Kidney (tissue), 14 donors: ENCODE measurements around the gene LRRC32. TPM values are rescaled to one million over a fixed set of nuclear protein-coding genes. Genes with fewer than 3 reads are reported as not detected.

ENCODE experiments used
- DNase-seq, 5 donors: peaks; one replicate each; pipeline ENCODE4 v3.0.0-alpha.2; 2013 to 2020
- FAIRE-seq: peaks from 2 replicates; lab custom pipeline; 2012; peaks lifted over from hg19 to GRCh38; lab: Jason Lieb, UNC
- H3K27ac ChIP-seq, 2 donors: one replicate each; pipeline ENCODE4 v1.7.0; 2013; ENCODE audit warnings: low read depth in 2 of 2, low read length in 2 of 2, inconsistent platforms in 1 of 2
- H3K27me3 ChIP-seq: one replicate; pipeline ENCODE4 v1.7.1; 2013; ENCODE audit warnings: low read length, inconsistent platforms; ENCODE audit not compliant: control insufficient read depth, insufficient read depth
- H3K36me3 ChIP-seq, 3 donors: one replicate each; pipeline versions ENCODE4 v1.7.0 to v1.7.1; 2013; ENCODE audit warnings: low read length in 3 of 3, control low read depth in 1 of 3, inconsistent platforms in 1 of 3; ENCODE audit not compliant: insufficient read depth in 3 of 3, control insufficient read depth in 2 of 3
- H3K4me1 ChIP-seq, 3 donors: one replicate each; pipeline versions ENCODE4 v1.7.0 to v1.7.1; 2013; ENCODE audit warnings: low read length in 3 of 3, inconsistent platforms in 1 of 3, low read depth in 1 of 3; ENCODE audit not compliant: control insufficient read depth in 2 of 3, insufficient read depth in 2 of 3
- H3K4me3 ChIP-seq, 3 donors: one replicate each; pipeline versions ENCODE4 v1.7.0 to v1.8.1; 2013; ENCODE audit warnings: low read length in 3 of 3, control low read depth in 1 of 3, inconsistent platforms in 1 of 3
- H3K9ac ChIP-seq, 3 donors: one replicate each; pipeline versions ENCODE4 v1.7.0 to v1.7.1; 2013; ENCODE audit warnings: low read length in 3 of 3, control low read depth in 1 of 3, inconsistent platforms in 1 of 3
- H3K9me3 ChIP-seq, 3 donors: one replicate each; pipeline versions ENCODE4 v1.7.0 to v1.7.1; 2013; ENCODE audit warnings: low read length in 3 of 3, control low read depth in 1 of 3, inconsistent platforms in 1 of 3; ENCODE audit not compliant: control insufficient read depth in 2 of 3, insufficient read depth in 1 of 3
- intact Hi-C: fragments of 100-400 bp; cut with DNase I; formaldehyde crosslinking; loops from one replicate; pipeline ENCODE4 v1.11.1; 2022
- polyA plus RNA-seq: library from polyadenylated mRNA; stranded (reverse); fragments of 350-450 nt; fragmentation: Illumina TruSeq; extraction: RNeasy Lipid Tissue Mini Kit (QIAGEN cat#74804); gene quantifications from one replicate; pipeline ENCODE4 v1.2.3, GENCODE V29; 2014; ENCODE audit warnings: low read depth, low replicate concordance; ENCODE audit not compliant: insufficient read depth
- total RNA-seq: library from RNA; stranded (reverse); fragmentation: NEBNext Ultra II Directional; extraction: Animal tissue kit (Norgen Biotek cat#: 25700); gene quantifications from one replicate; pipeline ENCODE4 v1.2.1, GENCODE V29; 2021
- TF ChIP-seq, protein P1 (sequence below): IDR thresholded peaks from 3 replicates; pipeline ENCODE4 v1.5.1; 2012; ENCODE audit warnings: mild to moderate bottlenecking, moderate library complexity, borderline replicate concordance; ENCODE audit not compliant: insufficient read depth; ENCODE audit errors: extremely low read depth
- donor health status: control.
- donor health status: control.
- donor health status: control.
- donor health status: control.
- donor health status: control.
- donor health status: DM: yes; HTN: yes; CAD: no.
- donor health status: Normal renal cell carcinoma (clear cell type).

Gene LRRC32
- total and polyA plus RNA-seq, 2 donors from 2014 or later, result 105 to 136 TPM

DNA sequence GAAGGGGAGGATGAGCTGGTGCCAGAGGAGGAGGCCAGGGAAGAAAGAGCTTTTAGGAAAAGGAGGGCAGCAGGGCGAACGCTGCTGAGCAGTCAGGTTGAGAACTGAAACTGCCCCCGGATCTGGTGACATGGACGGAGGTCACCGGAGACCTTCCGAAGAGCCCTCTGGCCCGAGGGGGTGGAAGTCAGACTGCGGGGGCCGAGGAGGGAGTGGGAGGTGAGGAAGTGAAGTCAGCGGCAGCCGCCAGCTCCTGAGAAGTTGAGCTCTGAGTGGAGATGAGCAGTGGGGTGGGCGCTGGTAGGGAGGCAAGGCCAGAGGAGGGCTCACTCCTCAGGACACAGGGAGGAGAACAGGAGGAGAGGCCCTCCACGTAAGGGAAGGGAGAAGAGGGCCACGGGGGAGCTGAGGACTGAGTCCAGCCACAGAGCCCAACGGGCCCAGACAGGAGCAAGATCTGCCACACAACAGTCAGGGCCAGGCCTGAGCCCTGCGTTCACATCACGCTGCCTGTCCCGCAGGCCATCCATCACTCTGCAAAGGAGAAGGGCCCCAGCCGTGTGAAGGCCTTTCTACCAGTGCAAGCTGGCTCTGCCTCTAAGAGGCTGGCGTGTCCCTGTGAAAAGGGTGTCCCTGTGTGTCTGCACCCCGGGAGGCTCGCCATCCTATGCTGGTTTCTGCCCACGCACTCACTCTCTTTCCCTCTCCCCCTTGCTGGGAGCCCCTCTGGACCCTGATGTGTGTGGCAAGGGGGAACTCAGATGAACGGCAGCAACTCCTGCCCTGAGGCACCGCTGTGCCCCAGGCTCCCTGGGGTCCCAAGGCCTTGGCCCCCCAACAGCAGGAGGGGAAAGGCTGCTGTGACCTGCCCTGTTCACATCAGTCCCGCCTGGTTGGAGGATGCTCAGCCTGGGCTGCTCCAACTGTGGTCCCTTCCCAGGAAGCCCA lies 19.0 kb upstream of the LRRC32 start:
- no peaks in the 10 kb centered on the region for H3K9me3 ChIP-seq
- intact Hi-C loops, result no loop called here
- no peaks in the 10 kb centered on the region for H3K27me3 ChIP-seq
- H3K4me1 ChIP-seq, result no peaks in the 10 kb centered on the region
- DNase-seq, result peak in 4 of 5 donors; percentile 58 to 77 (median 72)
- H3K27ac ChIP-seq, result no peak overlapping the region
- H3K36me3 ChIP-seq, result no peaks in the 10 kb centered on the region
- no peak overlapping the region for H3K9ac ChIP-seq
- FAIRE-seq, result no peak
- H3K4me3 ChIP-seq, result no peak overlapping the region
- TF ChIP-seq, protein P1, sequence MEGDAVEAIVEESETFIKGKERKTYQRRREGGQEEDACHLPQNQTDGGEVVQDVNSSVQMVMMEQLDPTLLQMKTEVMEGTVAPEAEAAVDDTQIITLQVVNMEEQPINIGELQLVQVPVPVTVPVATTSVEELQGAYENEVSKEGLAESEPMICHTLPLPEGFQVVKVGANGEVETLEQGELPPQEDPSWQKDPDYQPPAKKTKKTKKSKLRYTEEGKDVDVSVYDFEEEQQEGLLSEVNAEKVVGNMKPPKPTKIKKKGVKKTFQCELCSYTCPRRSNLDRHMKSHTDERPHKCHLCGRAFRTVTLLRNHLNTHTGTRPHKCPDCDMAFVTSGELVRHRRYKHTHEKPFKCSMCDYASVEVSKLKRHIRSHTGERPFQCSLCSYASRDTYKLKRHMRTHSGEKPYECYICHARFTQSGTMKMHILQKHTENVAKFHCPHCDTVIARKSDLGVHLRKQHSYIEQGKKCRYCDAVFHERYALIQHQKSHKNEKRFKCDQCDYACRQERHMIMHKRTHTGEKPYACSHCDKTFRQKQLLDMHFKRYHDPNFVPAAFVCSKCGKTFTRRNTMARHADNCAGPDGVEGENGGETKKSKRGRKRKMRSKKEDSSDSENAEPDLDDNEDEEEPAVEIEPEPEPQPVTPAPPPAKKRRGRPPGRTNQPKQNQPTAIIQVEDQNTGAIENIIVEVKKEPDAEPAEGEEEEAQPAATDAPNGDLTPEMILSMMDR, result no peak

DNA sequence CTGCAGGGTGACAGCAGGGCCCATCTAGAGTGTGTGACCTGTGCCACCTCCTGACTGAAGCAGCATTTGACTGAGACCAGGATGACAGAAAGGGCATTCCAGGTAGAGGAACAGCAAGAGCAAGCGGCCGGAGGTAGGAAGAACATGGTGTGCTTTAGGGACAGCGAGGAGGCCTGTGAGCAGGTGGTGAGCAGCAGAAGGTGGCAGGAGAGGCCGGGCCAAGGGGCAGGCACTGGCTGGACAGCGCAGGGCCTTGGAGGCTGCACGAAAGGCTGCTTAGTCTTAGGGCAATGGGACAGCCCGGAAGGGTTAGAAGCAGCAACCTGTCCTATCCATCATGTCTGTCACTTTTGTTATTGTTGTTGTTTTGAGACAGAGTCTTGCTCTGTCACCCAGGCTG lies 17.6 kb upstream of the LRRC32 start:
- no peaks in the 10 kb centered on the region for H3K4me1 ChIP-seq
- H3K9ac ChIP-seq, result no peak overlapping the region
- H3K9me3 ChIP-seq, result no peaks in the 10 kb centered on the region
- H3K4me3 ChIP-seq, result no peak overlapping the region
- no peak for DNase-seq
- TF ChIP-seq, protein P1, result no peak
- no peak for FAIRE-seq
- intact Hi-C loops, result no loop called here
- no peak overlapping the region for H3K27ac ChIP-seq
- H3K36me3 ChIP-seq, result no peaks in the 10 kb centered on the region
- no peaks in the 10 kb centered on the region for H3K27me3 ChIP-seq

DNA sequence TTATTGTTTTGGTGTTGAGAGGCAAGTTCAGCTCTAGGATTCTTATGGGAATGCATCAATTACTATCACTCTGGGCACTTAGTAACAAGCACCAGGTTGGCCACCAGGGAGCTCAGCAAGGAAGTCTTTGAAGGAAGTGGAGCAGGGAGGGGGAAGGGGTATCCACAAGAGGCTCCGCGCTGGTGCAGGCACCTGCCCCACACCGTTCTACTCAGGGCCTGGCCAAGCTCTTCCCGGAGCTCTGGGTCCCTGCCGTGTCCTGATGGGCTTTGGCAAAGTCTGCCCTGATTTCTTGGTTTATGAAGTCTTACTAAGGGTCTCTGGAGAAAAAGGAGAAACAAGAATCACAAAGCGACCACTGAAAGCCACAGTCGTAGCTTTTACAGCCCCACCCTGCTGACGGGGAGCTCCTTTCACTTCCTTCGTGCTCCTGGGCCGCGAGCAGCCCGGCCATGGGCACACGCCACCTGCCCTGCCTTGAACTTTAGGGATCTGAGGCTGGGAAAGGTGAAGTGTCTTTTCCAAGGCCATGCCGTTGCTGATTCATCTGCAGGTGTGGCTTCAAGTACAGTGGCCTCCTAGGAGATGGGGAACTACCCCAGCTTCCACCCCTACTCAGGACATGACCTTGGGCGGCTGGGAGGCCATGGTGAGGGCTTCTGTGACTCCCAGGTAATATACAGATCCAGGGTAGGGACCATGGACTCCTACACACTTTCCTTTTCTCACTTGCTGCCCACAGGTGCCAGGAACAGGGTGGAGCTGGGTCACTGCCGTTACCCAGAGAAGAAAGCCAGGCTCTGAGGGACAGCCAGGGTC lies 15.9 kb upstream of the LRRC32 start:
- Histone ChIP-seq H3K4me3 (no peak overlapping the region), H3K27ac (no peak overlapping the region), H3K9me3 (no peaks in the 10 kb centered on the region), H3K9ac (no peak overlapping the region), H3K36me3 (no peaks in the 10 kb centered on the region), H3K4me1 (no peaks in the 10 kb centered on the region), H3K27me3 (no peaks in the 10 kb centered on the region)
- DNase-seq, result no peak
- intact Hi-C loops, result no loop called here
- FAIRE-seq, result no peak
- TF ChIP-seq, protein P1, result no peak
